ENCODE measurements around the gene LRP2. TPM values are rescaled to one million over a fixed set of nuclear protein-coding genes. Genes with fewer than 3 reads are reported as not detected.

The LRP2 gene
- polyA plus RNA-seq, 1 donor (not counting 4 experiments of a cell fraction or from before 2014, with no cell fraction given) = not detected

GRCh38 chr2:169291517-169291916 is 70.8 kb downstream of the LRP2 start:
- Histone ChIP-seq H3K36me3 (ENCODE audit: control insufficient read depth in 2 of 2, extremely low read depth in 1 of 2, insufficient read depth in 2 of 2, low read length in 2 of 2) (no peaks in the 10 kb centered on the region), H3K27me3 (ENCODE audit: control insufficient read depth, extremely low read depth, insufficient read depth, low read length) (peaks cover 5% of the 10 kb centered on the region), H3K4me2 (ENCODE audit: control insufficient read depth, extremely low read depth, insufficient read depth, low read depth, low read length) (no peak overlapping the region), H4K20me1 (ENCODE audit: control insufficient read depth, extremely low read depth, insufficient read depth, low read length) (no peaks in the 10 kb centered on the region), H2AFZ (ENCODE audit: control insufficient read depth, low read length) (no peak overlapping the region), H3K9ac (ENCODE audit: control insufficient read depth, extremely low read depth, insufficient read depth, low read length) (no peak overlapping the region), H3K9me1 (ENCODE audit: control insufficient read depth, extremely low read depth, insufficient read depth, low read length) (no peaks in the 10 kb centered on the region), H3K4me3 (ENCODE audit: control insufficient read depth in 2 of 3, extremely low read depth in 1 of 3, insufficient read depth in 2 of 3, low read depth in 1 of 3, low read length in 3 of 3) (no peak overlapping the region), H3K79me2 (ENCODE audit: control insufficient read depth, insufficient read depth, low read length) (no peaks in the 10 kb centered on the region), H3K27ac (ENCODE audit: control insufficient read depth, insufficient read depth, low read length) (no peak overlapping the region), H3K9me3 (ENCODE audit: control insufficient read depth, low read depth, low read length) (no peaks in the 10 kb centered on the region), H3K4me1 (ENCODE audit: control insufficient read depth, extremely low read depth, insufficient read depth, low read length) (no peaks in the 10 kb centered on the region)
- no peak for FAIRE-seq
- no peak for TF ChIP-seq EZH2 (IDR thresholded peaks at IDR 0.05; ENCODE audit: low read length)
- TF ChIP-seq, protein P1, sequence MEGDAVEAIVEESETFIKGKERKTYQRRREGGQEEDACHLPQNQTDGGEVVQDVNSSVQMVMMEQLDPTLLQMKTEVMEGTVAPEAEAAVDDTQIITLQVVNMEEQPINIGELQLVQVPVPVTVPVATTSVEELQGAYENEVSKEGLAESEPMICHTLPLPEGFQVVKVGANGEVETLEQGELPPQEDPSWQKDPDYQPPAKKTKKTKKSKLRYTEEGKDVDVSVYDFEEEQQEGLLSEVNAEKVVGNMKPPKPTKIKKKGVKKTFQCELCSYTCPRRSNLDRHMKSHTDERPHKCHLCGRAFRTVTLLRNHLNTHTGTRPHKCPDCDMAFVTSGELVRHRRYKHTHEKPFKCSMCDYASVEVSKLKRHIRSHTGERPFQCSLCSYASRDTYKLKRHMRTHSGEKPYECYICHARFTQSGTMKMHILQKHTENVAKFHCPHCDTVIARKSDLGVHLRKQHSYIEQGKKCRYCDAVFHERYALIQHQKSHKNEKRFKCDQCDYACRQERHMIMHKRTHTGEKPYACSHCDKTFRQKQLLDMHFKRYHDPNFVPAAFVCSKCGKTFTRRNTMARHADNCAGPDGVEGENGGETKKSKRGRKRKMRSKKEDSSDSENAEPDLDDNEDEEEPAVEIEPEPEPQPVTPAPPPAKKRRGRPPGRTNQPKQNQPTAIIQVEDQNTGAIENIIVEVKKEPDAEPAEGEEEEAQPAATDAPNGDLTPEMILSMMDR (optimal IDR thresholded peaks at IDR 0.05 in 1 of 3, IDR thresholded peaks at IDR 0.05 in 1 of 3, conservative IDR thresholded peaks at IDR 0.05 in 1 of 3; ENCODE audit: extremely low read depth in 1 of 3, insufficient read depth in 2 of 3, low read length in 3 of 3) = no peak
- no peak for DNase-seq (ENCODE audit: low read depth, low spot score)
- dilution Hi-C loops (cut with MboI; ENCODE audit: extremely low pct_ligation_motif_present, low sequenced_read_pairs) = no loop called here

DNA sequence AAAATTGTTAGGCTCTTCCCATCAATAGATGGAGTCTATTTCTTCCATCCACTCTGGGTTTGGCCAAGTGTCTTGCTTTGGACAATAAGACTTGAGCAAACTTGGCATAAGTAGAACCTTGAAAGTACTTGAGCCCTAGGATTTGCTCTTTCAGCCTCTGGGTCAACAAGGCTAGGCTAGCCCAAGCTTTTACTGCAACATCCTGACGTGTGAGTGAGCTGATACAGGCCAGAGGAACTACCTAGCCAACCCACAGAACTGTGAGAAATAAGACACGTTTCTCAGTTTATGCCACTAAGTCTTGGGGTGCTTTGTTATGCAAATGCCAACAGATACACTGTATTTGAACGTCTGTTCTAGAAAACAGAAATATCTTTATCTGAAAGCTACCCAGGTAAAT is 71.9 kb downstream of the LRP2 start:
- no peak for DNase-seq (ENCODE audit: low read depth, low spot score)
- TF ChIP-seq EZH2 (IDR thresholded peaks at IDR 0.05; ENCODE audit: low read length) = no peak
- dilution Hi-C loops (cut with MboI; ENCODE audit: extremely low pct_ligation_motif_present, low sequenced_read_pairs) = no loop called here

DNA sequence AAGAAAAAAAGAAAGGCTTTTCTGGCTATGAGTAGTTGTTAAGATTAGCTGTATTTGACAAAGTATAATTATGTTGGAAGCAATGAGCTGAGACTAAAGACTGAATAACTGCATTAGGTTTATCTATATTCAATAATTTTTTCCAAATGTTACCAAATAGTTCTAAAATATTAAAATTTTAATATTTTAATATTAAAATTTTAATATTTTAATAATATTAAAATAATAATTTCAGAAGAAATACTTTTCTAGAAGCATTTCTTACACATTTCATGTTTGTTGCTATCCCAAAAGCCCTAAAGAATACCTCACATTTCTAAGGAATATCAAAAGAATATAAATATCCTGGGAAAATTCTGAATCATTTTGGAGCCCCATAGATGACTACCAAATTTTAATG is 74.7 kb downstream of the LRP2 start:
- H3K9me1 ChIP-seq (ENCODE audit: control insufficient read depth, extremely low read depth, insufficient read depth, low read length) = no peaks in the 10 kb centered on the region
- DNase-seq (ENCODE audit: low read depth, low spot score) = no peak
- H3K4me2 ChIP-seq (ENCODE audit: control insufficient read depth, extremely low read depth, insufficient read depth, low read depth, low read length) = no peak overlapping the region
- H3K4me1 ChIP-seq (ENCODE audit: control insufficient read depth, extremely low read depth, insufficient read depth, low read length) = no peaks in the 10 kb centered on the region
- no peak overlapping the region for H3K9ac ChIP-seq (ENCODE audit: control insufficient read depth, extremely low read depth, insufficient read depth, low read length)
- H4K20me1 ChIP-seq (ENCODE audit: control insufficient read depth, extremely low read depth, insufficient read depth, low read length) = no peaks in the 10 kb centered on the region
- no peak for FAIRE-seq
- no peaks in the 10 kb centered on the region for H3K79me2 ChIP-seq (ENCODE audit: control insufficient read depth, insufficient read depth, low read length)
- no peak overlapping the region for H2AFZ ChIP-seq (ENCODE audit: control insufficient read depth, low read length)
- H3K9me3 ChIP-seq (ENCODE audit: control insufficient read depth, low read depth, low read length) = no peaks in the 10 kb centered on the region
- dilution Hi-C loops (cut with MboI; ENCODE audit: extremely low pct_ligation_motif_present, low sequenced_read_pairs) = no loop called here
- no peak overlapping the region for H3K27ac ChIP-seq (ENCODE audit: control insufficient read depth, insufficient read depth, low read length)
- no peaks in the 10 kb centered on the region for H3K36me3 ChIP-seq (ENCODE audit: control insufficient read depth in 2 of 2, extremely low read depth in 1 of 2, insufficient read depth in 2 of 2, low read length in 2 of 2)
- TF ChIP-seq, protein P1 (optimal IDR thresholded peaks at IDR 0.05 in 1 of 3, IDR thresholded peaks at IDR 0.05 in 1 of 3, conservative IDR thresholded peaks at IDR 0.05 in 1 of 3; ENCODE audit: extremely low read depth in 1 of 3, insufficient read depth in 2 of 3, low read length in 3 of 3) = no peak
- no peak for TF ChIP-seq EZH2 (IDR thresholded peaks at IDR 0.05; ENCODE audit: low read length)
- H3K27me3 ChIP-seq (ENCODE audit: control insufficient read depth, extremely low read depth, insufficient read depth, low read length) = peaks cover 5% of the 10 kb centered on the region
- H3K4me3 ChIP-seq (ENCODE audit: control insufficient read depth in 2 of 3, extremely low read depth in 1 of 3, insufficient read depth in 2 of 3, low read depth in 1 of 3, low read length in 3 of 3) = no peak overlapping the region

More for the DNA sequence above, 71.9 kb downstream of the LRP2 start:
- no peak for FAIRE-seq
- Histone ChIP-seq H2AFZ (ENCODE audit: control insufficient read depth, low read length) (no peak overlapping the region), H3K4me3 (ENCODE audit: control insufficient read depth in 2 of 3, extremely low read depth in 1 of 3, insufficient read depth in 2 of 3, low read depth in 1 of 3, low read length in 3 of 3) (no peak overlapping the region), H3K9me3 (ENCODE audit: control insufficient read depth, low read depth, low read length) (no peaks in the 10 kb centered on the region), H3K36me3 (ENCODE audit: control insufficient read depth in 2 of 2, extremely low read depth in 1 of 2, insufficient read depth in 2 of 2, low read length in 2 of 2) (no peaks in the 10 kb centered on the region), H3K27me3 (ENCODE audit: control insufficient read depth, extremely low read depth, insufficient read depth, low read length) (peaks cover 5% of the 10 kb centered on the region), H3K9me1 (ENCODE audit: control insufficient read depth, extremely low read depth, insufficient read depth, low read length) (no peaks in the 10 kb centered on the region), H4K20me1 (ENCODE audit: control insufficient read depth, extremely low read depth, insufficient read depth, low read length) (no peaks in the 10 kb centered on the region), H3K4me2 (ENCODE audit: control insufficient read depth, extremely low read depth, insufficient read depth, low read depth, low read length) (no peak overlapping the region), H3K9ac (ENCODE audit: control insufficient read depth, extremely low read depth, insufficient read depth, low read length) (no peak overlapping the region), H3K4me1 (ENCODE audit: control insufficient read depth, extremely low read depth, insufficient read depth, low read length) (no peaks in the 10 kb centered on the region), H3K27ac (ENCODE audit: control insufficient read depth, insufficient read depth, low read length) (no peak overlapping the region), H3K79me2 (ENCODE audit: control insufficient read depth, insufficient read depth, low read length) (no peaks in the 10 kb centered on the region)

Data from keratinocyte (primary cell).